IMR-90 (cell line): ENCODE data around the gene YJU2. TPM values are rescaled to one million over a fixed set of nuclear protein-coding genes. Genes with fewer than 3 reads are reported as not detected.
"Not testable (repeated sequence)": the region's sequence is repeated elsewhere in the genome, so short reads cannot be mapped to it uniquely, and the experiment has no call there.

Experiments used
- ATAC-seq: fragments of 200-7000 bp; cut with Tn5 transposase; 2 replicates; pipeline ENCODE4 v1.9.1; 2020; ENCODE audit warnings: low read depth, mild to moderate bottlenecking, moderate library complexity
- BruUV-seq: library from RNA; stranded (reverse); fragments of 400-500 nt; replicated peaks from 2 replicates; lab custom pipeline; 2021; lab: Mats Ljungman, UMichigan
- CTCF ChIA-PET: fragments of 300-600 bp; formaldehyde crosslinking; extraction: SDS; loops from one replicate; lab custom pipeline; 2021; ENCODE audit warnings: antibody characterized with exemption; lab: Yijun Ruan, JAX
- POLR2A ChIA-PET: fragments of 300-600 bp; sonication (Branson Sonifier 250); formaldehyde crosslinking; loops from one replicate; lab custom pipeline; 2022; ENCODE audit warnings: antibody characterized with exemption; ENCODE audit not compliant: unreplicated experiment; lab: Charles Lee
- DNase-seq: peaks from one replicate; pipeline ENCODE4 v3.0.0; 2013
- H2AFZ ChIP-seq: replicated peaks from 2 replicates; pipeline ENCODE3; 2013; ENCODE audit warnings: low read length, mild to moderate bottlenecking; ENCODE audit not compliant: poor library complexity
- H2AK5ac ChIP-seq: 2 replicates; pipeline ENCODE4 v1.6.1; 2013; ENCODE audit warnings: low read depth, low read length, inconsistent platforms
- H2AK9ac ChIP-seq: replicated peaks from 2 replicates; pipeline ENCODE3; 2013; ENCODE audit warnings: mild to moderate bottlenecking, low read depth, low read length, moderate library complexity; ENCODE audit not compliant: poor library complexity
- H2BK120ac ChIP-seq: 2 replicates; pipeline ENCODE4 v1.6.1; 2013; ENCODE audit warnings: low read depth, low read length, inconsistent platforms
- H2BK15ac ChIP-seq: 3 replicates; pipeline ENCODE4 v1.6.1; 2013; ENCODE audit warnings: low read depth, low read length, inconsistent platforms
- H2BK20ac ChIP-seq: 2 replicates; pipeline ENCODE4 v1.6.1; 2013; ENCODE audit warnings: low read depth, mild to moderate bottlenecking, inconsistent platforms, low read length, moderate library complexity
- H2BK5ac ChIP-seq: 2 replicates; pipeline ENCODE4 v1.6.1; 2013; ENCODE audit warnings: mild to moderate bottlenecking, low read depth, low read length, inconsistent platforms; ENCODE audit not compliant: poor library complexity, severe bottlenecking
- H3K14ac ChIP-seq: replicated peaks from 2 replicates; pipeline ENCODE4 v1.6.1; 2013; ENCODE audit warnings: low read depth, low read length, inconsistent platforms
- H3K18ac ChIP-seq: 2 replicates; pipeline ENCODE4 v1.6.1; 2013; ENCODE audit warnings: low read depth, low read length, control low read depth
- H3K23ac ChIP-seq: 2 replicates; pipeline ENCODE4 v1.6.1; 2013; ENCODE audit warnings: low read depth, low read length, inconsistent platforms
- H3K27ac ChIP-seq: 2 replicates; pipeline ENCODE4 v1.5.1; 2013; ENCODE audit warnings: mild to moderate bottlenecking, control low read depth, low read length; ENCODE audit not compliant: insufficient read depth
- H3K27me3 ChIP-seq: 2 replicates; pipeline ENCODE4 v1.6.1; 2013; ENCODE audit warnings: low read length; ENCODE audit not compliant: control insufficient read depth, insufficient read depth
- H3K36me3 ChIP-seq: 2 replicates; pipeline ENCODE4 v1.6.1; 2013; ENCODE audit warnings: low read length, mixed read lengths; ENCODE audit not compliant: control insufficient read depth, insufficient read depth
- H3K4ac ChIP-seq: 2 replicates; pipeline ENCODE4 v1.6.1; 2013; ENCODE audit warnings: low read depth, low read length, inconsistent platforms
- H3K4me1 ChIP-seq: 2 replicates; pipeline ENCODE4 v1.6.1; 2013; ENCODE audit warnings: low read length, mixed read lengths; ENCODE audit not compliant: control insufficient read depth, insufficient read depth
- H3K4me2 ChIP-seq: 2 replicates; pipeline ENCODE4 v1.6.1; 2013; ENCODE audit warnings: low read depth, mild to moderate bottlenecking, control low read depth, low read length, moderate library complexity
- H3K4me3 ChIP-seq: 2 replicates; pipeline ENCODE4 v1.5.1; 2013; ENCODE audit warnings: low read depth, mild to moderate bottlenecking, control low read depth, low read length, moderate library complexity; ENCODE audit not compliant: insufficient read depth
- H3K56ac ChIP-seq: 2 replicates; pipeline ENCODE4 v1.6.1; 2013; ENCODE audit warnings: low read length, inconsistent platforms; ENCODE audit not compliant: insufficient read depth; ENCODE audit errors: extremely low read depth
- H3K79me1 ChIP-seq, 2 experiments: 2 replicates each; pipeline ENCODE4 v1.6.1; 2013; ENCODE audit warnings: low read length in 2 of 2, inconsistent platforms in 1 of 2, low read depth in 1 of 2
- H3K9ac ChIP-seq: 2 replicates; pipeline ENCODE4 v1.6.1; 2013; ENCODE audit warnings: low read depth, low read length, control low read depth
- H3K9me1 ChIP-seq: 2 replicates; pipeline ENCODE4 v1.6.1; 2013; ENCODE audit warnings: low read length, inconsistent platforms; ENCODE audit not compliant: insufficient read depth
- H3K9me3 ChIP-seq: 2 replicates; pipeline ENCODE4 v1.6.1; 2013; ENCODE audit warnings: low read length; ENCODE audit not compliant: control insufficient read depth, insufficient read depth
- H4K20me1 ChIP-seq: 2 replicates; pipeline ENCODE4 v1.6.1; 2013; ENCODE audit warnings: low read length, inconsistent platforms; ENCODE audit not compliant: insufficient read depth
- H4K5ac ChIP-seq: 2 replicates; pipeline ENCODE4 v1.6.1; 2013; ENCODE audit warnings: mild to moderate bottlenecking, low read depth, low read length, control low read depth
- H4K8ac ChIP-seq, 2 experiments: 2 replicates each; pipeline ENCODE4 v1.6.1; 2013; ENCODE audit warnings: low read depth in 2 of 2, low read length in 2 of 2, control low read depth in 1 of 2, inconsistent platforms in 1 of 2
- H4K91ac ChIP-seq: 2 replicates; pipeline ENCODE4 v1.6.1; 2013; ENCODE audit warnings: low read depth, low read length, inconsistent platforms; ENCODE audit not compliant: insufficient read depth
- WGBS, 2 experiments: methylation state at CpG; one replicate each; pipeline versions ENCODE4 v1.1.5 to v1.1.7; 2013; ENCODE audit warnings: missing lambda C conversion rate in 2 of 2; ENCODE audit not compliant: insufficient read length in 1 of 2; ENCODE audit errors: extremely low coverage in 2 of 2; 5-methylcytosine and 5-hydroxymethylcytosine counted together
- dilution Hi-C: fragments of 300-500 bp; cut with HindIII; formaldehyde crosslinking; loops from one replicate; pipeline ENCODE4 v1.14.3; 2018; ENCODE audit warnings: low sequenced_read_pairs; ENCODE audit not compliant: unreplicated experiment
- in situ Hi-C: fragments of 300-500 bp; cut with MboI; formaldehyde crosslinking; loops from 3 replicates; pipeline ENCODE4 v1.14.3; 2019; ENCODE audit warnings: low sequenced_read_pairs, inconsistent platforms, mixed read lengths
- intact Hi-C: fragments of 100-400 bp; cut with micrococcal nuclease; formaldehyde crosslinking; loops from 2 replicates; pipeline ENCODE4 v1.10.0; 2022
- polyA plus RNA-seq, 3 experiments: library from polyadenylated mRNA; depleted of rRNA; stranded (reverse); fragments of >200 nt; gene quantifications; 2 replicates each; pipeline ENCODE4 v1.2.3, GENCODE V29; 2012; ENCODE audit warnings: low replicate concordance in 1 of 3
- total RNA-seq: library from RNA; depleted of rRNA; stranded (reverse); fragments of >200 nt; gene quantifications from 2 replicates; pipeline ENCODE4 v1.2.3, GENCODE V29; 2012

Gene YJU2
- total and polyA plus RNA-seq, 2 of the 4 experiments (the other 2 are of a cell fraction), result 15.6 to 18.9 TPM

GRCh38 chr19:4245938-4246337 lies 942 bp upstream of the YJU2 start:
- H3K4me2 ChIP-seq, DNase-seq, H2AK9ac ChIP-seq, intact Hi-C loops, H2AK5ac ChIP-seq, BruUV-seq, H3K9ac ChIP-seq, H2AFZ ChIP-seq, H2BK15ac ChIP-seq, H2BK20ac ChIP-seq, H3K4ac ChIP-seq, H3K9me3 ChIP-seq, H3K9me1 ChIP-seq, CTCF ChIA-PET, H3K23ac ChIP-seq, H3K4me1 ChIP-seq, H3K14ac ChIP-seq, H3K4me3 ChIP-seq, ATAC-seq, H3K18ac ChIP-seq, H2BK120ac ChIP-seq, H2BK5ac ChIP-seq, POLR2A ChIA-PET, in situ Hi-C loops, H3K27ac ChIP-seq, H4K20me1 ChIP-seq, H3K27me3 ChIP-seq, H4K91ac ChIP-seq, dilution Hi-C loops, H3K56ac ChIP-seq: not testable (repeated sequence)
- Histone ChIP-seq H3K79me1 (peaks cover 13 to 17% of the 10 kb centered on the region in 2 experiments; a peak in 3 of 4 replicates), H4K5ac (peak overlapping the region; percentile 94), H3K36me3 (peaks cover 14% of the 10 kb centered on the region), H4K8ac (peak overlapping the region; percentile 99)
- no CpG with 5 or more reads among the region's 6 CpGs for WGBS, 2 experiments
